C4-2B (cell line): ENCODE measurements around the gene TRIM2.

ENCODE experiments used
- H3K27ac ChIP-seq: fragments of 450-650 bp; 2 replicates; pipeline ENCODE4 v1.5.1; 2017
- ZFX ChIP-seq: fragments of 450-650 bp; IDR thresholded peaks from 2 replicates; pipeline ENCODE4 v1.6.1; 2017
- TF ChIP-seq, protein P1 (sequence below): fragments of 450-650 bp; conservative IDR thresholded peaks from 2 replicates; pipeline ENCODE4 v1.5.1; 2017; ENCODE audit warnings: mild to moderate bottlenecking

Gene TRIM2

GRCh38 chr4:153314915-153315314 is 110.7 kb downstream of the TRIM2 start:
- TF ChIP-seq ZFX, result no peak
- TF ChIP-seq, protein P1, sequence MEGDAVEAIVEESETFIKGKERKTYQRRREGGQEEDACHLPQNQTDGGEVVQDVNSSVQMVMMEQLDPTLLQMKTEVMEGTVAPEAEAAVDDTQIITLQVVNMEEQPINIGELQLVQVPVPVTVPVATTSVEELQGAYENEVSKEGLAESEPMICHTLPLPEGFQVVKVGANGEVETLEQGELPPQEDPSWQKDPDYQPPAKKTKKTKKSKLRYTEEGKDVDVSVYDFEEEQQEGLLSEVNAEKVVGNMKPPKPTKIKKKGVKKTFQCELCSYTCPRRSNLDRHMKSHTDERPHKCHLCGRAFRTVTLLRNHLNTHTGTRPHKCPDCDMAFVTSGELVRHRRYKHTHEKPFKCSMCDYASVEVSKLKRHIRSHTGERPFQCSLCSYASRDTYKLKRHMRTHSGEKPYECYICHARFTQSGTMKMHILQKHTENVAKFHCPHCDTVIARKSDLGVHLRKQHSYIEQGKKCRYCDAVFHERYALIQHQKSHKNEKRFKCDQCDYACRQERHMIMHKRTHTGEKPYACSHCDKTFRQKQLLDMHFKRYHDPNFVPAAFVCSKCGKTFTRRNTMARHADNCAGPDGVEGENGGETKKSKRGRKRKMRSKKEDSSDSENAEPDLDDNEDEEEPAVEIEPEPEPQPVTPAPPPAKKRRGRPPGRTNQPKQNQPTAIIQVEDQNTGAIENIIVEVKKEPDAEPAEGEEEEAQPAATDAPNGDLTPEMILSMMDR, result no peak
- H3K27ac ChIP-seq, result no peak overlapping the region

DNA sequence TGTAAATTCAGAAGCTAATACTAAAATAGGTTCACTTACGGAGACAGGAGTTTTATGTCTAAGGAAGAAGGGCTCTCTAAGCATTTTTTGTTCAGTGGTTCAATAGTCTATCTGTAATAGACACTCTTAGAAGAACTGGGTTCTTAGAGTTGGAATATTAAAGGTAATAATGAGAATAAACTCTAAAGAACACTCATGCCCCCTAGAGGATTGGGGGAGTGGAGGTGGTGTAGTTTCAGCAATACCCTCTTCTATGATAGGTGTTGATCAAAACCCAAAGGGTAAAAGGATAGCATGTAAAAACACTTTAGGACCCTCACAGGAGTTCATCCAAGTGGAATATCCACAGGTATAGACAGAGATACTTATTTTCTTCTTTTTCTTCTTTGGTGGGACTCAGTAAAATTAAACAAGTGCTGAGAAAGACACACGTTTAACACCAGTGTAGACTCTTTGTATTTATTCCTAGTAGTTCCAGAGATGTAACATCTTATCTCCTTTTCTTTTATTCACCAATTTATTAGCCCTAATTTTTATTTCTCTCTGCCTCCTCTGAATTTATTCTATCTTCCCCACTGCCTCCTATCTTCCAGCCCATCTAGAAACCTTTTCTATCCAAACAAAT is 114.6 kb downstream of the TRIM2 start:
- H3K27ac ChIP-seq, result no peak overlapping the region
- TF ChIP-seq, protein P1, result peak; percentile 86
- TF ChIP-seq ZFX, result no peak

DNA sequence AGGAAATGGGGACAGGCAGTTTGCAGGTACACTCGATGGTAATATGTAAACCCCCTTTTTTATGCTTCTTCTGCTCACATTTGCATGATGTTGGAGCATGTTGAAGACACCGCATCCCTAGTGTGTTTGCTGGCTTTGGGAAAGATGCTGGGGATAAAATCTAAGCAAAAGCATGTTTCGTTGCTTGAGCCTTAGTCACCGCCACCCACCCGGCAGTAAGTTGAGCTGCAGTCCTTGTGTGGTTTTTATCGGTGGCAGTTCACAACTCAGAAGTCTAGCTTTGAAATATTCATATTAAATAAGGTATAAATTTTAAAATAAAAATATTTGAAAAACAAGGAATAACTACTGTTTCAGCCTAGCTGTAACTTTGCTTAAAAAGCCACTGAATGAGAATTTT is 118.5 kb downstream of the TRIM2 start:
- no peak for TF ChIP-seq ZFX
- TF ChIP-seq, protein P1, result no peak
- H3K27ac ChIP-seq, result no peak overlapping the region

GRCh38 chr4:153324046-153324445 is 119.8 kb downstream of the TRIM2 start:
- TF ChIP-seq, protein P1, result no peak
- no peak overlapping the region for H3K27ac ChIP-seq

DNA sequence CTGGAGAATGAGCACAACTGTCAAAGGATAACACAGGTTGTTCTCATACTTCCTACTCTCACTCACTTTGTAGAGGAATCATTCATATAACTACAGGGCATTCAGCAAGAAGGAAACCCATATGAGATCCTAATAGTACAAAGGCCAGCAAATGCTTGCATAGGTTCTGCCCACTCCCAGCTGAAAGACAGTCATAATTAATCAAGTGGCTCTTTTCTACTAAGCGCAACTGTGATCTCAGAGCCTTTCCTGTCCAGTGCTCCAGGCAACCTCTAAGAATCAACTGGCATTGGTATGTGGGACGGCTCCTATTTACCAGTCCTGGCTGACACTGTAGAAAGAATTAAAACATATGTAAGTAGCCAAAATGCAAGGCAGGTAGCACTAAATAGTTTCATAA is 121.3 kb downstream of the TRIM2 start:
- H3K27ac ChIP-seq, result no peak overlapping the region
- TF ChIP-seq ZFX, result no peak
- TF ChIP-seq, protein P1, result no peak

GRCh38 chr4:153326513-153326912 is 122.3 kb downstream of the TRIM2 start:
- H3K27ac ChIP-seq, result no peak overlapping the region
- TF ChIP-seq, protein P1, result no peak
- TF ChIP-seq ZFX, result no peak

- TF ChIP-seq, protein P1, result no peak
- TF ChIP-seq ZFX, result no peak
These were observed 123.0 kb downstream of the TRIM2 start for GRCh38 chr4:153327247-153327646.

More at GRCh38 chr4:153327247-153327646, 123.0 kb downstream of the TRIM2 start:
- H3K27ac ChIP-seq, result no peak overlapping the region
